Measurements from ENCODE around the gene ZNF841.

GRCh38 chr19:52069653-52070052, 25.9 kb downstream of the ZNF841 start:
- TF ChIP-seq CTCF (IDR thresholded peaks at IDR 0.05; ENCODE audit: insufficient read depth, low read depth, low read length) (no peak), EZH2 (IDR thresholded peaks at IDR 0.05; ENCODE audit: insufficient read depth, low read length) (no peak)

All from astrocyte (in vitro differentiated cells and primary cell).